ENCODE results near the gene PDILT.
"Not testable (repeated sequence)": the region's sequence is repeated elsewhere in the genome, so short reads cannot be mapped to it uniquely, and the experiment has no call there.

- TF ChIP-seq CTCF (IDR thresholded peaks at IDR 0.05); POLR2A (IDR thresholded peaks at IDR 0.05; ENCODE audit: low read depth): not testable (repeated sequence)
Observed at GRCh38 chr16:20321051-20321450, 83.5 kb downstream of the PDILT start.

Data from esophagus muscularis mucosa (tissue), 3 donors.